Measurements from ENCODE around the gene SZRD1.
"Not testable (repeated sequence)": the region's sequence is repeated elsewhere in the genome, so short reads cannot be mapped to it uniquely, and the experiment has no call there.

Gene SZRD1

GRCh38 chr1:16366722-16367257 is at the start of gene SZRD1:
TSS of gene SZRD1 (plus strand) at chr1:16367242. CDS start at chr1:16367258, 16 bp downstream.
- intact Hi-C loops (cut with DNase I) = loop anchor here (10.0 kb wide), 1 partner anchor 282 kb away; no protein-coding TSS in a partner anchor
- peak; percentile 92 to 99 (median 96) for DNase-seq

GRCh38 chr1:16318555-16318954 is 48.5 kb upstream of the SZRD1 start:
- intact Hi-C loops (cut with DNase I) = no loop called here
- DNase-seq = peak in 17 of 42 donors; percentile 7 to 48 (median 20)

- no peak for DNase-seq
- intact Hi-C loops (cut with DNase I) = no loop called here
These were observed 45.7 kb upstream of the SZRD1 start for GRCh38 chr1:16321176-16321867.

GRCh38 chr1:16324456-16324890 is 42.6 kb upstream of the SZRD1 start:
- peak in 4 of 42 donors; percentile 11 to 46 (median 24) for DNase-seq
- intact Hi-C loops (cut with DNase I) = no loop called here

GRCh38 chr1:16326833-16327404 is 40.1 kb upstream of the SZRD1 start:
- intact Hi-C loops (cut with DNase I) = no loop called here
- DNase-seq = no peak

- intact Hi-C loops (cut with DNase I) = no loop called here
- DNase-seq = peak in 1 of 42 donors; percentile 5
These were observed 32.2 kb upstream of the SZRD1 start for GRCh38 chr1:16334655-16335340.

GRCh38 chr1:16338961-16339360 is 28.1 kb upstream of the SZRD1 start:
- intact Hi-C loops (cut with DNase I) = no loop called here

GRCh38 chr1:16340673-16341072 is 26.4 kb upstream of the SZRD1 start:
- DNase-seq = no peak
- intact Hi-C loops (cut with DNase I) = no loop called here

More at GRCh38 chr1:16338961-16339360, 28.1 kb upstream of the SZRD1 start:
- DNase-seq = no peak

- intact Hi-C loops (cut with DNase I) = no loop called here
- DNase-seq = peak in 2 of 42 donors; percentile 12 to 14
These were observed 24.5 kb upstream of the SZRD1 start for GRCh38 chr1:16342331-16343062.

- DNase-seq = peak in 1 of 42 donors; percentile 8
- intact Hi-C loops (cut with DNase I) = not testable (repeated sequence)
These were observed 23.8 kb upstream of the SZRD1 start for GRCh38 chr1:16343276-16343675.

- peak in 3 of 42 donors; percentile 15 to 28 (median 20) for DNase-seq
- intact Hi-C loops (cut with DNase I) = no loop called here
These were observed 18.4 kb upstream of the SZRD1 start for GRCh38 chr1:16348414-16349182.

GRCh38 chr1:16349847-16350406 is 17.1 kb upstream of the SZRD1 start:
- intact Hi-C loops (cut with DNase I) = loop anchor here (10.0 kb wide), 1 partner anchor 105 kb away; no protein-coding TSS in a partner anchor
- no peak for DNase-seq

- peak in 22 of 42 donors; percentile 5 to 53 (median 33) for DNase-seq
- intact Hi-C loops (cut with DNase I) = loop anchor here (10.0 kb wide), 1 partner anchor 107 kb away; no protein-coding TSS in a partner anchor
These were observed 15.5 kb upstream of the SZRD1 start for GRCh38 chr1:16351456-16351993.

- intact Hi-C loops (cut with DNase I) = loop anchor here (10.0 kb wide), 1 partner anchor 107 kb away; no protein-coding TSS in a partner anchor
- DNase-seq = peak; percentile 63 to 95 (median 90)
These were observed 14.8 kb upstream of the SZRD1 start, which contains the start of gene FBXO42 for GRCh38 chr1:16351994-16352841. TSS of gene FBXO42 (minus strand) at chr1:16352480. CDS start at chr1:16315418, 37,062 bp downstream.

- peak in 10 of 42 donors; percentile 6 to 46 (median 32) for DNase-seq
- intact Hi-C loops (cut with DNase I) = loop anchor here (10.0 kb wide), 1 partner anchor 108 kb away; no protein-coding TSS in a partner anchor
These were observed 14.1 kb upstream of the SZRD1 start for GRCh38 chr1:16352842-16353535.

GRCh38 chr1:16354619-16355018 is 12.4 kb upstream of the SZRD1 start:
- DNase-seq = peak in 1 of 42 donors; percentile 22
- intact Hi-C loops (cut with DNase I) = loop anchor here (10.0 kb wide), 1 partner anchor 110 kb away; no protein-coding TSS in a partner anchor
